GM18867 (cell line): ENCODE results near the gene SMAD2.

Experiments used
- ATAC-seq: cut with Tn5 transposase; IDR thresholded peaks from one replicate; pipeline ENCODE4 v1.9.1; 2021; ENCODE audit warnings: mild to moderate bottlenecking, moderate library complexity; ENCODE audit not compliant: unreplicated experiment

SMAD2 gene

DNA sequence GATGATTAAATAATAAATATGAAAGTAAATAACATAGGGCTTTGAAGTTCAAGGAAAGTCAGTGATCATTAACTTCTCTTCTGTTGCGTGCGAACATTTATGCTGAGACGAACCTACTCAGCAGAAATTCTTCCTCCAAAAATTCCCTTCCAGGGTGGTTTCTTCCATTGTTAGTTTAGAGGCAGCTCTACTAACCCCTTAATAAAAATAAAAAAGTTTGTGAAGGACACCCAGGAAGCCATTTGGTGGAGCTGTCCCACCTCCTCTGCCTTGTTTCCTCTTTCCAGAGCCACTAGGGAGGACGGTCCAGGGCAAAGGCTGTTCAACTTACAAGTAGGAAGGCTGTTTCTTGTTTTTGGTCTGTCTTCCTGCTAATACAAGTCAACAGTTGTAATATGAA, 2.1 kb upstream of the SMAD2 start:
- no peak for ATAC-seq

DNA sequence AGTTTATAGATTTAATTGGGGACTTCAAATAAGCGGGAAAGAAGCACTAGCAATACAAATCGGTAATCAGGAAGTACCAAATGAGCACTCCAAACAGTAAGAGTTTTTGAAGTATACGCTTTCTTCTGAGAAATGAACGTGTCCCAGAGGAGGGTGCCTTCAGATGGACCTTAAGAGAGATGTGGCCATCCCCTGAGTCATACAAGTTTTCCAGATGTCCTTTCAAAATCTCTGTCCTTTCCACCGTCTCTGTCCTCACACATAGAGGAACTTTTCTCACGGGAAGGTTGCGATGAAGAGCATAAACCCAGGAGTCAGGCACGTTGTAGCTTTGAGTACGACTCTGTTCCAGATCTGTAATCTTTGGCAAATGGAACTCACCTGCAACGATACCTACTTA, 1.7 kb upstream of the SMAD2 start:
- ATAC-seq, result no peak

- ATAC-seq, result no peak
Observed at GRCh38 chr18:47931718-47932103, 1.3 kb upstream of the SMAD2 start.

GRCh38 chr18:47930931-47931717, 665 bp upstream of the SMAD2 start:
- peak; percentile 86 for ATAC-seq

- no peak for ATAC-seq
Observed at GRCh38 chr18:47929681-47930198, 719 bp downstream of the SMAD2 start.

DNA sequence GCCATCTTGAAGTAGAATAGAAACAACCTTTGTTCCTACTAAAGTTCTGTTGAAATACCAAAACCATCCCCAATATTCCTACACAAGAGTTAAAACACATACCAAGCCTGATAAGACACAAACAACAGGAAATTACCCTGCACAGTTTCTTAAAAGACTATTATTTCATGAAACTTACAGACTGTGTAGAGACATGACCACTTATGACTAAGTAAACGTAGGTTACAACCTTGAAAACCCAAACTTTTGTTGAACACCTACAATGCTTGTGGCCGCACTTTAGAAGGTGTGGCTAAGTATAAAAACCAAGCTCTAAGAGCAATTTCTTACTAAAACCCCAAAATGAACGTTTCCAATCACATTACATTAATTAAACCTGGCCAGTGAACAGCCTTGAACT, 2.0 kb downstream of the SMAD2 start:
- no peak for ATAC-seq

DNA sequence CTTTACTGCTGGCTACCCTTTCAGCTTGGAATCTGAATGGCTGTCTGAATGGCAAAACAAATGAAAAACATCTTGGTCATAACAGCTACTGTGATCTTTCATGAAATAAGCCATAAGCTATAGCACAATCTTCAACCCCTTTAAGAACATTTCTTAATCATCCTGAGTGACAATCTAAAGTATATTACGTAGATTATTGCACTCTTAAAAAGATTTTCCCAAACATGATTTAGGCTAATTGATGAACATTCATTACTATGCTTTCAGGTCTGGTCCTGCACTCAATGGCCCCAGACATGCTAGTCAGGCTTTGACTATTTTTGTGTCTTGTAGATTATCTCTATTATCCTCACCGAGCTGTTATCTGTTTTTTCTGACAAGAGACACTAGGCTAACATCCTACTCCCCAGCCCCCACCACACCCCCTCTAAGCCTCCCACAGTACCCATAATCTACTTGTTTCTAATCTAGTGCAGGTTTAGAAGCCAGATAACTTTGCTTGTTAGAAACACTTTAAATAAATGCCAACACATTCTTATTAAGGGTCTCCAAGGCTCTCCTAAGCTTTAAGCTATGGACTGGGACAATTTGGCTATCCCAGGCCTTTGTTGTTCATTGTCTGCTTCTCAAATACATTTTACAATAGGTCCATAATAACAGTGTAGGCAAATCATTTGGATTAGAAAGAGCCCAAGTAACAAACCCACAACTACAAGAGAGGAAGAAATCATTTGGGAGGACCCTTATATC, 4.2 kb downstream of the SMAD2 start:
- ATAC-seq, result no peak

DNA sequence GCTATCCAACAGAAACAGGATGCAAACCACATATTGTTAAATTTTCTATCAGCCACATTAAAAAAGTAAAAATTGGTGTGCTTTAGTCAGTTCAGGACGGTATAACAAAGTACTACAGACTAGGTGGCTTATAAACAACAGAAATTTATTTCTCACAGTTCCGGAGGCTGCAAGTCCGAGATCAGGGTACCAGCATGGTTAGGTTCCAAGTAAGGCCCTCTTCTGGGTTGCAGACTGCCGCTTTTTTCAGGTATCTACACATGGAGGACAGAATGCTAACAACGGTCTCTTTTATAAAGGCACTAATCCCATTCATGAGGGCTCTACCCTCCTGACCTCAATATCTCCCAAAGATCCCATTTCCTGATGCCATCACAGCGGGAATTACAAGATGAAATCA, 10.5 kb downstream of the SMAD2 start:
- no peak for ATAC-seq

GRCh38 chr18:47917923-47918610, 12.4 kb downstream of the SMAD2 start:
- peak; percentile 62 for ATAC-seq

GRCh38 chr18:47915930-47916329, 14.5 kb downstream of the SMAD2 start:
- no peak for ATAC-seq

DNA sequence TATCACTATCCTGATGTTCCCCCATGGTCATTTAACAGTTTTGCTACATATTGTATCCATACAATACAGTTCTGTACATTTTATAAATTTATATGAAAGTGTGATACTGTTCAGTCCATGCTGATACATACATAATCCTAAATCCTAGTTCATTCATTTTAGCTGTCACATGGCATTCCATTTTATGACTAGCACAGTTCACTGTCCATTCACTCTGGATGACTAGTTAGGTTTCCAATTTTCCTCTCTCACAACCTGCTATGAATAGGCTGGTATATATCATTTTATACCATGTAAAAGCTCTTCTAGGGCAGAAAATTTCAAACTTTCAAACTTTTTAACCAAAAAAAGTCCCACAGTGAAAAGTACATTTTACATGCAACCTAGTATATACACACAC, 15.2 kb downstream of the SMAD2 start:
- ATAC-seq, result no peak

GRCh38 chr18:47912794-47913585, 17.5 kb downstream of the SMAD2 start:
- ATAC-seq, result no peak

DNA sequence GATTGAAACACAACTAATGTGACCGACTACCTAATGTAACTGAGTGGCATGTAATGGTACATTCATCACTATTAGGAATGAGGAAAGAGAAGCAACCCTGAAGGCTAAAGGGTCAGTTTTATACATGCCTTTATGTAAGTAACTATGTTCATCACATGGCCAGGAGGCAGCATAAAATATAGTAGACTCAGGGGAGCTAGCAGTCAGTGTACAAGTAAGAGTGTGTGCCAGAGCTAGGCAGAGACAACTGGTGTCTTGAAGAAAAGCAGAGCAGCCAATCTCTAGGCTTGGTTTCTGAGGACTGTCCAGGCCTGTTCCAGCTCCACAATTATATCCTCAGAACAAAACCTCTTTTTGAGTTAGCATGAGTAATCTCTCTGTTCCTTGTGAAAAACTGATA, 18.1 kb downstream of the SMAD2 start:
- ATAC-seq, result no peak

DNA sequence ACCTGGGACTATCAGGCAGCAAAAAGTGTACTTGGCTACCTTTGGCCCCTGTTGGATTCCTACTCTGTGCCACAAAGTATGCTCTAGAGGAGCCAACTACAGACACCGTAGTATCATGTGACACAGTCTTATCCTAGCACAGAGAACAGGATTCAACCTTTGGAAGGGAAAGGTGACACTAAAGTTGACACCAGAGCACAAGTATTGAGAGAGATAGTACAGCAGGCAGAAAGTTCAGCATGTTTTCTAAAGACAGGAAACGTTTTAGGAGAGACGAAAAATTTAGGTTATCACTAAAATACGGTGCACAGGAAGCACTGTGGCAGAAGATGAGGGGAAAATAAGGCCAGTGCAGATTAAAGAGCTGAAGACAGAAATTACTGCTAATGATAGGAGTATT, 18.6 kb downstream of the SMAD2 start:
- no peak for ATAC-seq

- no peak for ATAC-seq
Observed at GRCh38 chr18:47909484-47909883, 21.0 kb downstream of the SMAD2 start.

DNA sequence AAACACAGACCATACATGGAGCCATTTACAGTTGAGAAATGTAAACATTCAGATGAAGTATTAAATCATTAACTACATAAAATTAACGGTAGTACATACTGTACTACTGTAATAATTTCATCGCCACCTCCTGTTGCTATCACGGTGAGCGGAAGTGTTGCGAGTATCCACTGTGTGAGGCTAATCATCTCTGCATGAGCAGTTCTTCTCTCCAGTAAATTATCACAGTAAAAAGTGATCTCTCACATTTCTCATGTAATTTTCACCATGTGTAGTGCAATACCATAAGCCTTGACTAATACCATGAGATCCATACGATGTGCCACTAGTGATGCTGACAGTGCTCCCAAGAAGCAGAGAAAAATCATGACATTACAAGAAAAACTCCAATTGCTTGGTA, 21.9 kb downstream of the SMAD2 start:
- ATAC-seq, result no peak

GRCh38 chr18:47906408-47906807, 24.1 kb downstream of the SMAD2 start:
- no peak for ATAC-seq

GRCh38 chr18:47903809-47904208, 26.6 kb downstream of the SMAD2 start:
- no peak for ATAC-seq

- ATAC-seq, result peak; percentile 94
Observed at GRCh38 chr18:47901624-47902362, 28.7 kb downstream of the SMAD2 start.
